Measurements from ENCODE around the gene CECR2.

The CECR2 gene

DNA sequence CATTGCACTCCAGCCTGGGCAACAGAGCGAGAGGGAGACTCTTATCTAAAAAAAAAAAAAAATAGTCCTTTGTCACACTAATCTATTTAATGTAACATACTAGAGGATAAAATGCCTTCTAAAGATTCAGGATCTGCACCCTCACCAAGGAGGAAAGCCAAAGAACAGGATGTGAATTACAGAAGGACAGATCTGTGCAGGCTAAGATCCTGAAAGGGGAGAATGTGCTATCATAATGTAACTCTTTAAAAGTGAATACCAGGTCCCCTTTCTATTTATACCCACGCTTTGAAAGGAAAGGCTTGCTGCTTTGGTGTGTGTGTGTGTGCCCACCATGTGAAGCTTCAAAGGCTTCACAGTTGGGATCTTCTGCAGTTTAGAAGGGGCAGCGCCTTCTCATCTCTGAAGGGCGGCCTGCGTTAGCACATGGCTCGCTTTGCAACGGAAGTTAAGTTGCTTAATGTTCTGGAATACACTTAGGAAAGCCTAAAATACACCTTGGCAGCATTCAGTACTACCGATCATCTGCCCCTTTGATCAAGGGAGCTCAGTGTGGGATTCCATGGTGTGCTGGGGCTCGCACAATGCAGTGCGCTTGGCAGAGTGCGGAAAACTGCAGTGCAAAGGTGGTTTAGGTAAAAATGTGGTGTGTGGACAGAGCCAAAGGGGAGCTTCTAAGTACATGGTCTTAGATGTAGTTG is 6.8 kb downstream of the CECR2 start:
- TF ChIP-seq ARNTL (CRISPR knock-in tag; IDR thresholded peaks at IDR 0.05; ENCODE audit: borderline replicate concordance, low read depth) (no peak), GLIS3 (CRISPR knock-in tag; IDR thresholded peaks at IDR 0.05) (no peak), ZFP3 (CRISPR knock-in tag; IDR thresholded peaks at IDR 0.05) (no peak), ZNF70 (CRISPR knock-in tag; IDR thresholded peaks at IDR 0.05) (no peak), RARB (CRISPR knock-in tag; IDR thresholded peaks at IDR 0.05) (no peak), PPARA (CRISPR knock-in tag; IDR thresholded peaks at IDR 0.05; ENCODE audit: borderline replicate concordance) (no peak), TCF4 (CRISPR knock-in tag; IDR thresholded peaks at IDR 0.05; ENCODE audit: borderline replicate concordance) (no peak)
- TF ChIP-seq, protein P1, sequence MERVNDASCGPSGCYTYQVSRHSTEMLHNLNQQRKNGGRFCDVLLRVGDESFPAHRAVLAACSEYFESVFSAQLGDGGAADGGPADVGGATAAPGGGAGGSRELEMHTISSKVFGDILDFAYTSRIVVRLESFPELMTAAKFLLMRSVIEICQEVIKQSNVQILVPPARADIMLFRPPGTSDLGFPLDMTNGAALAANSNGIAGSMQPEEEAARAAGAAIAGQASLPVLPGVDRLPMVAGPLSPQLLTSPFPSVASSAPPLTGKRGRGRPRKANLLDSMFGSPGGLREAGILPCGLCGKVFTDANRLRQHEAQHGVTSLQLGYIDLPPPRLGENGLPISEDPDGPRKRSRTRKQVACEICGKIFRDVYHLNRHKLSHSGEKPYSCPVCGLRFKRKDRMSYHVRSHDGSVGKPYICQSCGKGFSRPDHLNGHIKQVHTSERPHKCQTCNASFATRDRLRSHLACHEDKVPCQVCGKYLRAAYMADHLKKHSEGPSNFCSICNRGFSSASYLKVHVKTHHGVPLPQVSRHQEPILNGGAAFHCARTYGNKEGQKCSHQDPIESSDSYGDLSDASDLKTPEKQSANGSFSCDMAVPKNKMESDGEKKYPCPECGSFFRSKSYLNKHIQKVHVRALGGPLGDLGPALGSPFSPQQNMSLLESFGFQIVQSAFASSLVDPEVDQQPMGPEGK (CRISPR knock-in tag; IDR thresholded peaks at IDR 0.05; ENCODE audit: borderline replicate concordance), result no peak
- no peak for ATAC-seq

DNA sequence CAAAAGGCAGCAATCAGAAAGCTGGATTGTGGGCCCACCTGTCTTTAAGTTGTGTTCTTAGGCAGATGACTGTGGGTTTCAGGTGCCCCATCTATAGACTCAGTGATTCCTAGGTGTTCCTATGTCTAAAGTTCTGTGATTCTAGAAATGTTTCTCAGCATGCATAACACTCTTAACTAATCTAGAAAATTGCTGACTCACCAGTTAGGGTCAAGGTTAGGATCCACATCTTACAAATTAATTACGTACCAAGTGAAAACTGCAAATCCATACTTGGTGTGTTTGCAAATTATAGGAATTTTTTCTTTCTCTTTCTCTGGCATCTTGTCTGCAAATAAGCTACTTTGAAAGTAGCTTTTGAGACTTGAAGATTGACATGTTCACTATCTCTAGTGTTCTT is 7.7 kb downstream of the CECR2 start:
- ATAC-seq, result no peak
- TF ChIP-seq, protein P2, sequence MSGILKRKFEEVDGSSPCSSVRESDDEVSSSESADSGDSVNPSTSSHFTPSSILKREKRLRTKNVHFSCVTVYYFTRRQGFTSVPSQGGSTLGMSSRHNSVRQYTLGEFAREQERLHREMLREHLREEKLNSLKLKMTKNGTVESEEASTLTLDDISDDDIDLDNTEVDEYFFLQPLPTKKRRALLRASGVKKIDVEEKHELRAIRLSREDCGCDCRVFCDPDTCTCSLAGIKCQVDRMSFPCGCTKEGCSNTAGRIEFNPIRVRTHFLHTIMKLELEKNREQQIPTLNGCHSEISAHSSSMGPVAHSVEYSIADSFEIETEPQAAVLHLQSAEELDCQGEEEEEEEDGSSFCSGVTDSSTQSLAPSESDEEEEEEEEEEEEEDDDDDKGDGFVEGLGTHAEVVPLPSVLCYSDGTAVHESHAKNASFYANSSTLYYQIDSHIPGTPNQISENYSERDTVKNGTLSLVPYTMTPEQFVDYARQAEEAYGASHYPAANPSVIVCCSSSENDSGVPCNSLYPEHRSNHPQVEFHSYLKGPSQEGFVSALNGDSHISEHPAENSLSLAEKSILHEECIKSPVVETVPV (CRISPR knock-in tag; IDR thresholded peaks at IDR 0.05), result no peak

DNA sequence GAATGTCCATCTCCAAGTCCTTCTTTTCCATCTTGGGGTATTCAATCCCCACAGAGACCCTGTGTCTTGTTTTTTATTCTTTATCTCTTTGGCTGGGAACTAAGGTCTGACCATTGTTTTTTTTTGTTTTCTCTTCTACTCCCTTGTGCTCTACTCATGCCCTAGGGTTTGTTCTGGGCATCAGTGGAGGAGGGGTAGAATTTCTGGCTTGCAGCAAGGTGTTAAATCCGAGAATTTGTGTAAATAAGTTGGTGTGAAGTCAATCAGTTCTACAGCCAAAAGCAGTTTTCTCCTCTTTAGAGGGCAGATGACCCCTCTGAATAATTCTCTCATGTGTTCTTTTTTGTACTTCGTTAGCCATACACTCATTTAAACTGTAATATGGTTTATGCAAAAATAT is 10.7 kb downstream of the CECR2 start:
- no peak for ATAC-seq
- TF ChIP-seq ZNF565 (CRISPR knock-in tag; conservative IDR thresholded peaks at IDR 0.05; ENCODE audit: low read depth), result no peak

DNA sequence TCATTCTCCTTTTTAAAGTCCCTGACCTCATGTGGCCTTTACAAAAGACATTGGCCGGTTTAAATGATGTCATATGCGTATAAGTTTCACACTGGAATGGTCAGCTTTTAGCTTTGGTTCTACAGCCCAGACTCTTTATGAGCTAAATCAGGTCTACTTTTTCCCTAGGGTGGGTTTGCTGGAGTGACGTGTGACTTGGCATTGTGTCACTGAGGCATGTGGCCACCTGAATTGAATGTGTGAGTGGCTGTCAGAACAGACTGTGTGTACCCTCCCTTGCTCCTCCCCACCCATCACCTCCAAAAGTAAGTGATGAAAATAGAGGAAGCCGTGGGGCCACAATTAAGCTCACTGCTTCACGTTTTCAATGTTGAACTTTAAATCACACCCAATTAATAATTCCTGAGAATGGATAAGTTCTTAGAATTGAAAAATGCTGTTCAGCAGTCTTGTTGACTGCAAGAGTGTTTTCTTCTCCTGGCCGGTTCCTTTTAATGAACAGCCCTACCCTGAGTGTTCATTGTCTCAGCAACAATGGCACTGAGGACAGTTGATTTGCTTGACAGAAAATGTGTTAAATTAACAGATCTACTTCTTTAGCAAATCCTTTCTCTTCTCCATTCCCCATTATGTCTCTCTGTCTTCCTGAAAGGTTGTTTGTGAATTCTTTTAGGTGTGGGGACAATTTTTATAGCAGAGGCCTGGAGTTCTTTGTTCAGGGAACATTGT is 11.3 kb downstream of the CECR2 start:
- TF ChIP-seq ISL1 (CRISPR knock-in tag; IDR thresholded peaks at IDR 0.05) (no peak), CSDC2 (CRISPR knock-in tag; IDR thresholded peaks at IDR 0.05) (no peak), PPARA (CRISPR knock-in tag; IDR thresholded peaks at IDR 0.05; ENCODE audit: borderline replicate concordance) (no peak), ESRRG (CRISPR knock-in tag; IDR thresholded peaks at IDR 0.05) (no peak), BACH2 (CRISPR knock-in tag; IDR thresholded peaks at IDR 0.05; ENCODE audit: borderline replicate concordance) (no peak), ZNF8 (CRISPR knock-in tag; IDR thresholded peaks at IDR 0.05) (no peak), TCF4 (CRISPR knock-in tag; IDR thresholded peaks at IDR 0.05; ENCODE audit: borderline replicate concordance) (no peak), SNAI2 (CRISPR knock-in tag; IDR thresholded peaks at IDR 0.05) (no peak)
- TF ChIP-seq, protein P3, sequence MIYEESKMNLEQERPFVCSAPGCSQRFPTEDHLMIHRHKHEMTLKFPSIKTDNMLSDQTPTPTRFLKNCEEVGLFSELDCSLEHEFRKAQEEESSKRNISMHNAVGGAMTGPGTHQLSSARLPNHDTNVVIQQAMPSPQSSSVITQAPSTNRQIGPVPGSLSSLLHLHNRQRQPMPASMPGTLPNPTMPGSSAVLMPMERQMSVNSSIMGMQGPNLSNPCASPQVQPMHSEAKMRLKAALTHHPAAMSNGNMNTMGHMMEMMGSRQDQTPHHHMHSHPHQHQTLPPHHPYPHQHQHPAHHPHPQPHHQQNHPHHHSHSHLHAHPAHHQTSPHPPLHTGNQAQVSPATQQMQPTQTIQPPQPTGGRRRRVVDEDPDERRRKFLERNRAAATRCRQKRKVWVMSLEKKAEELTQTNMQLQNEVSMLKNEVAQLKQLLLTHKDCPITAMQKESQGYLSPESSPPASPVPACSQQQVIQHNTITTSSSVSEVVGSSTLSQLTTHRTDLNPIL (CRISPR knock-in tag; IDR thresholded peaks at IDR 0.05; ENCODE audit: low read depth), result no peak
- TF ChIP-seq, protein P4, sequence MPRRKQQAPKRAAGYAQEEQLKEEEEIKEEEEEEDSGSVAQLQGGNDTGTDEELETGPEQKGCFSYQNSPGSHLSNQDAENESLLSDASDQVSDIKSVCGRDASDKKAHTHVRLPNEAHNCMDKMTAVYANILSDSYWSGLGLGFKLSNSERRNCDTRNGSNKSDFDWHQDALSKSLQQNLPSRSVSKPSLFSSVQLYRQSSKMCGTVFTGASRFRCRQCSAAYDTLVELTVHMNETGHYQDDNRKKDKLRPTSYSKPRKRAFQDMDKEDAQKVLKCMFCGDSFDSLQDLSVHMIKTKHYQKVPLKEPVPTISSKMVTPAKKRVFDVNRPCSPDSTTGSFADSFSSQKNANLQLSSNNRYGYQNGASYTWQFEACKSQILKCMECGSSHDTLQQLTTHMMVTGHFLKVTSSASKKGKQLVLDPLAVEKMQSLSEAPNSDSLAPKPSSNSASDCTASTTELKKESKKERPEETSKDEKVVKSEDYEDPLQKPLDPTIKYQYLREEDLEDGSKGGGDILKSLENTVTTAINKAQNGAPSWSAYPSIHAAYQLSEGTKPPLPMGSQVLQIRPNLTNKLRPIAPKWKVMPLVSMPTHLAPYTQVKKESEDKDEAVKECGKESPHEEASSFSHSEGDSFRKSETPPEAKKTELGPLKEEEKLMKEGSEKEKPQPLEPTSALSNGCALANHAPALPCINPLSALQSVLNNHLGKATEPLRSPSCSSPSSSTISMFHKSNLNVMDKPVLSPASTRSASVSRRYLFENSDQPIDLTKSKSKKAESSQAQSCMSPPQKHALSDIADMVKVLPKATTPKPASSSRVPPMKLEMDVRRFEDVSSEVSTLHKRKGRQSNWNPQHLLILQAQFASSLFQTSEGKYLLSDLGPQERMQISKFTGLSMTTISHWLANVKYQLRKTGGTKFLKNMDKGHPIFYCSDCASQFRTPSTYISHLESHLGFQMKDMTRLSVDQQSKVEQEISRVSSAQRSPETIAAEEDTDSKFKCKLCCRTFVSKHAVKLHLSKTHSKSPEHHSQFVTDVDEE (CRISPR knock-in tag; IDR thresholded peaks at IDR 0.05), result no peak
- TF ChIP-seq, protein P1 (CRISPR knock-in tag; IDR thresholded peaks at IDR 0.05; ENCODE audit: borderline replicate concordance), result no peak
- no peak for ATAC-seq

Measured in SK-N-SH treated with all-trans-retinoic acid at 6 μM for 48 hours (cell line).